K562 (cell line): ENCODE measurements around the gene MPV17L2. TPM values are rescaled to one million over a fixed set of nuclear protein-coding genes. Genes with fewer than 3 reads are reported as not detected.
A peak's percentile ranks its signal among the peaks of the same experiment; 100 is the strongest.

Experiments
- CHD2 ChIP-seq: IDR thresholded peaks from 2 replicates; pipeline ENCODE4 v1.6.1; 2011; ENCODE audit warnings: low read depth, low read length
- HMG20A ChIP-seq: fragments of 450-650 bp; formaldehyde crosslinking; conservative IDR thresholded peaks from 2 replicates; pipeline ENCODE4 v1.4.0; 2020; ENCODE audit warnings: mild to moderate bottlenecking, mixed read lengths
- KLF1 ChIP-seq: fragments of 450-650 bp; IDR thresholded peaks from 2 replicates; pipeline ENCODE4 v1.6.1; 2016; ENCODE audit warnings: missing genetic modification characterization, missing compliant biosample characterization
- NR2C1 ChIP-seq, 2 experiments: fragments of 450-650 bp; IDR thresholded peaks; 2 replicates each; pipeline ENCODE4 v1.6.1; 2017; ENCODE audit warnings: mild to moderate bottlenecking in 2 of 2, antibody characterized with exemption in 1 of 2, inconsistent platforms in 1 of 2, missing compliant biosample characterization in 1 of 2, missing genetic modification characterization in 1 of 2
- NR4A1 ChIP-seq, 2 experiments: fragments of 250-450 bp in 1 of 2; fragments of 450-650 bp in 1 of 2; sonication (Bioruptor Pico) in 1 of 2; IDR thresholded peaks; 2 replicates each; pipeline versions ENCODE4 v1.4.0 to v1.6.1; 2016 to 2020; ENCODE audit warnings: mild to moderate bottlenecking in 2 of 2, missing compliant biosample characterization in 1 of 2, missing genetic modification characterization in 1 of 2, moderate library complexity in 1 of 2
- RB1 ChIP-seq: fragments of 450-650 bp; IDR thresholded peaks from 2 replicates; pipeline ENCODE4 v1.6.1; 2017; ENCODE audit warnings: low read depth, mild to moderate bottlenecking
- SIN3B ChIP-seq: fragments of 450-650 bp; IDR thresholded peaks from 2 replicates; pipeline ENCODE4 v1.6.1; 2017; ENCODE audit warnings: low read depth, mild to moderate bottlenecking, moderate library complexity
- SMAD4 ChIP-seq: fragments of 250-450 bp; sonication (Bioruptor Pico); conservative IDR thresholded peaks from 2 replicates; pipeline ENCODE4 v1.8.0; 2021; ENCODE audit warnings: inconsistent platforms, mild to moderate bottlenecking, moderate library complexity
- SUPT5H ChIP-seq: fragments of 450-650 bp; IDR thresholded peaks from 2 replicates; pipeline ENCODE4 v1.6.1; 2016
- ZSCAN29 ChIP-seq: fragments of 450-650 bp; IDR thresholded peaks from 2 replicates; pipeline ENCODE4 v1.6.1; 2017
- polyA plus RNA-seq, 8 experiments: library from polyadenylated mRNA; depleted of rRNA in 4 of 8; stranded (reverse) in 5 of 8; unstranded in 3 of 8; fragments of >200 nt; fragmentation: Nextera tagmentation in 2 of 8; fragmentation: Illumina TruSeq in 1 of 8; extraction: Ambion mirVana in 2 of 8; extraction: Trizol in 1 of 8; gene quantifications; 2 replicates each; pipeline versions ENCODE4 v1.2.1 to v1.2.3, GENCODE V29; 2011 to 2014; ENCODE audit warnings: inconsistent platforms in 1 of 8, missing spikeins in 1 of 8
- total RNA-seq, 7 experiments: library from RNA; depleted of rRNA in 6 of 7; stranded (reverse); fragments of >200 nt in 6 of 7; fragmentation: Illumina TruSeq in 2 of 7; extraction: Trizol in 2 of 7; gene quantifications; 2 replicates each; pipeline versions ENCODE4 v1.2.1 to v1.2.3, GENCODE V29; 2011 to 2021; ENCODE audit warnings: low replicate concordance in 1 of 7
- TF ChIP-seq, protein P1 (sequence below), 3 experiments: fragments of 200-800 bp in 1 of 3; sonication (Bioruptor generic) in 1 of 3; sonication (generic) in 1 of 3; formaldehyde crosslinking in 1 of 3; IDR thresholded peaks; 2 replicates each; pipeline versions ENCODE4 v1.6.1 to v1.8.0; 2016 to 2022; ENCODE audit warnings: mild to moderate bottlenecking in 2 of 3, missing compliant biosample characterization in 2 of 3, missing genetic modification characterization in 2 of 3, missing genetic modification reagents in 1 of 3
- TF ChIP-seq, protein P2 (sequence below): fragments of 250-450 bp; sonication (Bioruptor Pico); IDR thresholded peaks from 2 replicates; pipeline ENCODE4 v1.5.0; 2021; ENCODE audit warnings: mild to moderate bottlenecking, borderline replicate concordance
- TF ChIP-seq, protein P3 (sequence below): fragments of 200-800 bp; sonication (Bioruptor generic); IDR thresholded peaks from 2 replicates; pipeline ENCODE4 v1.6.1; 2017; ENCODE audit warnings: missing genetic modification characterization, missing compliant biosample characterization
- TF ChIP-seq, protein P4 (sequence below): fragments of 450-650 bp; formaldehyde crosslinking; IDR thresholded peaks from 2 replicates; pipeline ENCODE4 v1.4.0; 2020; ENCODE audit warnings: mild to moderate bottlenecking, moderate library complexity
- TF ChIP-seq, protein P5 (sequence below), 2 experiments: fragments of 200-800 bp in 1 of 2; sonication (Bioruptor generic) in 1 of 2; sonication (generic) in 1 of 2; formaldehyde crosslinking in 1 of 2; IDR thresholded peaks in 1 of 2; conservative IDR thresholded peaks in 1 of 2; 2 replicates each; pipeline versions ENCODE4 v1.5.0 to v1.6.1; 2016 to 2020; ENCODE audit warnings: missing compliant biosample characterization in 1 of 2, missing genetic modification characterization in 1 of 2, missing genetic modification reagents in 1 of 2

Gene MPV17L2
- total and polyA plus RNA-seq, 9 of the 15 experiments (the other 6 are each of a cell fraction or from before 2014, with no cell fraction given), result 10.6 to 60.2 (median 28.5) TPM

DNA sequence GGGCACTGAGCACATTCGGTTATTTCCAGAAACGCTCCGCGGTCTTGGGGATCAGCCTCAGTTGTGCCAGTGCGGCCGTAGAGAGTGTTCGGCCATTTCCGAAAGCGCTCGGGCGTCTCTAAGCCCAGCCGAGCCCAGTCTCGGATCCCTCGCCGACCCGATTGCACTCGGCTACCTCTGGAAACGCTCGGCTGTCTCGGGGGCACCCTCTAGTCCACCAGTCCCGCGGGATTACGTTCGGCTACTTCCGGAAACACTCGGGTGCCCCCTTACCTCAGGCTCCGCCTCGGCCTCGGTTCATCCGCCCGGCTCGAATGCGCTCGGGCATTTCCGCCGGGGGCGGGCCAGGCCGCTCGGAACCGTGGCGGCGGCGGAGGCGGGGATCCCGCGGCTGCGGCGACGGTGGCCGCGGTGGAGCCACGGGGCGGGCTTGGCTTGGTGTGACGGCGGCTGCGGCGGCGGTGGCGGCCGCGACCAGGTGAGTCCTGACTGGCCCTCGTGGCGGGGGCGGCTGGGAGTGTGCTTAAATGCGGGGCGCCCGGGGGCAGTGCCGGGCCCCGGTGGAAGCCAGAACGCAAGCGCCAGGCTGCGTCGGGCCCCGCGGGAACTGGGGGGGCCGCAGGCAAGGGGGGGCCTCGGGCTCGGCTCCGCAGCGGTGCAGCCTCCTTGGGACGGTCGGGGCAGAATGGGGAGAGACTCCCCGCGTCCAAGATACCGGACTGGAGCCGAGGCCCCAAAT, 40.0 kb upstream of the MPV17L2 start, which contains the start of gene PIK3R2 (continued):
- 0 out of 2 replicates have a peak, but pooled peaks have one; percentile 40 for TF ChIP-seq KLF1 (tag)
- 0 out of 2 replicates have a peak, but pooled peaks have one; percentile 41 for TF ChIP-seq NR4A1 (CRISPR knock-in tag; IDR thresholded peaks at IDR 0.05)
- TF ChIP-seq NR4A1 (tag; IDR thresholded peaks at IDR 0.05), result no peak
- peak; percentile 78; the same call in 1 of the 2 replicates for TF ChIP-seq SIN3B
- peak; percentile 2; the same call in 1 of the 2 replicates for TF ChIP-seq SUPT5H
- no peak for TF ChIP-seq NR2C1 (IDR thresholded peaks at IDR 0.05)
- no peak for TF ChIP-seq NR2C1 (tag; IDR thresholded peaks at IDR 0.05)
- 0 out of 2 replicates have a peak, but pooled peaks have one; percentile 58 for TF ChIP-seq SMAD4 (CRISPR knock-in tag)
- TF ChIP-seq HMG20A, result no peak
- TF ChIP-seq, protein P1, sequence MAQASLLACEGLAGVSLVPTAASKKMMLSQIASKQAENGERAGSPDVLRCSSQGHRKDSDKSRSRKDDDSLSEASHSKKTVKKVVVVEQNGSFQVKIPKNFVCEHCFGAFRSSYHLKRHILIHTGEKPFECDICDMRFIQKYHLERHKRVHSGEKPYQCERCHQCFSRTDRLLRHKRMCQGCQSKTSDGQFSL (CRISPR knock-in tag; IDR thresholded peaks at IDR 0.05), result peak; percentile 82; the same call in 1 of the 2 replicates
- TF ChIP-seq, protein P1 (tag; IDR thresholded peaks at IDR 0.05), result peak in 1 of 2 experiments; percentile 64; a peak in 2 of 4 replicates
- TF ChIP-seq ZSCAN29, result no peak; the same call in 1 of the 2 replicates
- TF ChIP-seq CHD2, result peak; percentile 97
- TF ChIP-seq, protein P2, sequence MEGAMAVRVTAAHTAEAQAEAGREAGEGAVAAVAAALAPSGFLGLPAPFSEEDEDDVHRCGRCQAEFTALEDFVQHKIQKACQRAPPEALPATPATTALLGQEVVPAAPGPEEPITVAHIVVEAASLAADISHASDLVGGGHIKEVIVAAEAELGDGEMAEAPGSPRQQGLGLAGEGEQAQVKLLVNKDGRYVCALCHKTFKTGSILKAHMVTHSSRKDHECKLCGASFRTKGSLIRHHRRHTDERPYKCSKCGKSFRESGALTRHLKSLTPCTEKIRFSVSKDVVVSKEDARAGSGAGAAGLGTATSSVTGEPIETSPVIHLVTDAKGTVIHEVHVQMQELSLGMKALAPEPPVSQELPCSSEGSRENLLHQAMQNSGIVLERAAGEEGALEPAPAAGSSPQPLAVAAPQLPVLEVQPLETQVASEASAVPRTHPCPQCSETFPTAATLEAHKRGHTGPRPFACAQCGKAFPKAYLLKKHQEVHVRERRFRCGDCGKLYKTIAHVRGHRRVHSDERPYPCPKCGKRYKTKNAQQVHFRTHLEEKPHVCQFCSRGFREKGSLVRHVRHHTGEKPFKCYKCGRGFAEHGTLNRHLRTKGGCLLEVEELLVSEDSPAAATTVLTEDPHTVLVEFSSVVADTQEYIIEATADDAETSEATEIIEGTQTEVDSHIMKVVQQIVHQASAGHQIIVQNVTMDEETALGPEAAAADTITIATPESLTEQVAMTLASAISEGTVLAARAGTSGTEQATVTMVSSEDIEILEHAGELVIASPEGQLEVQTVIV, result no peak
- TF ChIP-seq, protein P3, sequence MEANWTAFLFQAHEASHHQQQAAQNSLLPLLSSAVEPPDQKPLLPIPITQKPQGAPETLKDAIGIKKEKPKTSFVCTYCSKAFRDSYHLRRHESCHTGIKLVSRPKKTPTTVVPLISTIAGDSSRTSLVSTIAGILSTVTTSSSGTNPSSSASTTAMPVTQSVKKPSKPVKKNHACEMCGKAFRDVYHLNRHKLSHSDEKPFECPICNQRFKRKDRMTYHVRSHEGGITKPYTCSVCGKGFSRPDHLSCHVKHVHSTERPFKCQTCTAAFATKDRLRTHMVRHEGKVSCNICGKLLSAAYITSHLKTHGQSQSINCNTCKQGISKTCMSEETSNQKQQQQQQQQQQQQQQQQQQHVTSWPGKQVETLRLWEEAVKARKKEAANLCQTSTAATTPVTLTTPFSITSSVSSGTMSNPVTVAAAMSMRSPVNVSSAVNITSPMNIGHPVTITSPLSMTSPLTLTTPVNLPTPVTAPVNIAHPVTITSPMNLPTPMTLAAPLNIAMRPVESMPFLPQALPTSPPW (CRISPR knock-in tag), result peak; percentile 97
- TF ChIP-seq, protein P4, sequence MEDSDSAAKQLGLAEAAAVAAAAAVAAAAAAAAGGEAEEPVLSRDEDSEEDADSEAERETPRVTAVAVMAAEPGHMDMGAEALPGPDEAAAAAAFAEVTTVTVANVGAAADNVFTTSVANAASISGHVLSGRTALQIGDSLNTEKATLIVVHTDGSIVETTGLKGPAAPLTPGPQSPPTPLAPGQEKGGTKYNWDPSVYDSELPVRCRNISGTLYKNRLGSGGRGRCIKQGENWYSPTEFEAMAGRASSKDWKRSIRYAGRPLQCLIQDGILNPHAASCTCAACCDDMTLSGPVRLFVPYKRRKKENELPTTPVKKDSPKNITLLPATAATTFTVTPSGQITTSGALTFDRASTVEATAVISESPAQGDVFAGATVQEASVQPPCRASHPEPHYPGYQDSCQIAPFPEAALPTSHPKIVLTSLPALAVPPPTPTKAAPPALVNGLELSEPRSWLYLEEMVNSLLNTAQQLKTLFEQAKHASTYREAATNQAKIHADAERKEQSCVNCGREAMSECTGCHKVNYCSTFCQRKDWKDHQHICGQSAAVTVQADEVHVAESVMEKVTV (CRISPR knock-in tag), result peak; percentile 100
- peak; percentile 92 for TF ChIP-seq RB1
- TF ChIP-seq, protein P5, sequence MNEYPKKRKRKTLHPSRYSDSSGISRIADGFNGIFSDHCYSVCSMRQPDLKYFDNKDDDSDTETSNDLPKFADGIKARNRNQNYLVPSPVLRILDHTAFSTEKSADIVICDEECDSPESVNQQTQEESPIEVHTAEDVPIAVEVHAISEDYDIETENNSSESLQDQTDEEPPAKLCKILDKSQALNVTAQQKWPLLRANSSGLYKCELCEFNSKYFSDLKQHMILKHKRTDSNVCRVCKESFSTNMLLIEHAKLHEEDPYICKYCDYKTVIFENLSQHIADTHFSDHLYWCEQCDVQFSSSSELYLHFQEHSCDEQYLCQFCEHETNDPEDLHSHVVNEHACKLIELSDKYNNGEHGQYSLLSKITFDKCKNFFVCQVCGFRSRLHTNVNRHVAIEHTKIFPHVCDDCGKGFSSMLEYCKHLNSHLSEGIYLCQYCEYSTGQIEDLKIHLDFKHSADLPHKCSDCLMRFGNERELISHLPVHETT (CRISPR knock-in tag; conservative IDR thresholded peaks at IDR 0.05 in 1 of 2, IDR thresholded peaks at IDR 0.05 in 1 of 2), result peak in 1 of 2 experiments; percentile 61; a peak in 1 of 4 replicates
